HEK293 (cell line): ENCODE results near the gene CFP.

Experiments
- CTCF ChIP-seq: fragments of 450-650 bp; formaldehyde crosslinking; IDR thresholded peaks from 2 replicates; pipeline ENCODE4 v1.5.1; 2016; ENCODE audit warnings: missing biosample characterization, missing genetic modification characterization
- MEIS1 ChIP-seq: sonication (generic); formaldehyde crosslinking; IDR thresholded peaks from 2 replicates; pipeline ENCODE4 v1.8.1; 2022; ENCODE audit warnings: missing genetic modification reagents, mild to moderate bottlenecking, borderline replicate concordance
- SALL2 ChIP-seq: fragments of 450-650 bp; formaldehyde crosslinking; IDR thresholded peaks from 2 replicates; pipeline ENCODE4 v1.5.0; 2017; ENCODE audit warnings: missing biosample characterization, mild to moderate bottlenecking, missing genetic modification characterization, borderline replicate concordance
- SP2 ChIP-seq: fragments of 450-650 bp; formaldehyde crosslinking; IDR thresholded peaks from 2 replicates; pipeline ENCODE4 v1.5.1; 2016; ENCODE audit warnings: missing biosample characterization, missing genetic modification characterization
- ZBTB49 ChIP-seq: fragments of 450-650 bp; formaldehyde crosslinking; IDR thresholded peaks from 2 replicates; pipeline ENCODE4 v1.5.1; 2016; ENCODE audit warnings: missing biosample characterization, missing genetic modification characterization, low read depth
- ZNF10 ChIP-seq: fragments of 450-650 bp; formaldehyde crosslinking; IDR thresholded peaks from 2 replicates; pipeline ENCODE4 v1.5.1; 2017; ENCODE audit warnings: missing biosample characterization, missing genetic modification characterization
- ZNF2 ChIP-seq: fragments of 450-650 bp; formaldehyde crosslinking; IDR thresholded peaks from 2 replicates; pipeline ENCODE4 v1.5.1; 2016; ENCODE audit warnings: missing biosample characterization, missing genetic modification characterization
- ZNF549 ChIP-seq: fragments of 450-650 bp; IDR thresholded peaks from 2 replicates; pipeline ENCODE4 v1.5.1; 2018; ENCODE audit warnings: missing biosample characterization, missing genetic modification characterization, mild to moderate bottlenecking, inconsistent platforms, moderate library complexity
- ZSCAN23 ChIP-seq: fragments of 450-650 bp; formaldehyde crosslinking; IDR thresholded peaks from 2 replicates; pipeline ENCODE4 v1.5.1; 2016; ENCODE audit warnings: missing biosample characterization, missing genetic modification characterization
- ZSCAN4 ChIP-seq: fragments of 450-650 bp; formaldehyde crosslinking; IDR thresholded peaks from 2 replicates; pipeline ENCODE4 v1.5.1; 2017; ENCODE audit warnings: missing biosample characterization, missing genetic modification characterization

DNA sequence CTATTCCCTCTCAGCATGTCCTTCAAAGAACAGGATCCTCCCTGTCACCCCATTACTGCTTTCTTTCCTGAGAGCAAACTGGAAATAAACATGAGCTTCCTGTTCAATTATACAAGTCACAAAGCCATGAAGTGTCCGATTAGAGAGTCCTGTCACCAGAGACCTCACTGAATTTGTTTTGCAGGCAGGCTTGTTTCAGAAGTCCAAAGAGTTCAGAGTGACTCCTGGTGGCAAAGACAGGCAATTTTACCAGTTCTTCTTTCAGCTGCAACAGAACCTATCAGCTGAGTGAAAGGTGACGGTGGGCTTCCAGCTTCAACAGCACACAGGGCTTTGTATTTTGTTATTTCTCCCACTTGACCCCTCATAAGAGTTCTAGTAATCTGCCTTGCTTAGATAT is 14.2 kb upstream of the CFP start:
- TF ChIP-seq CTCF (tag by site-specific recombination) (no peak), ZSCAN23 (no peak), ZBTB49 (tag by site-specific recombination) (no peak), SALL2 (tag by site-specific recombination) (no peak), MEIS1 (CRISPR knock-in tag) (no peak), SP2 (tag by site-specific recombination) (no peak), ZSCAN4 (tag by site-specific recombination) (no peak), ZNF2 (tag by site-specific recombination) (no peak), ZNF10 (no peak), ZNF549 (tag by site-specific recombination) (no peak)
